ENCODE data around the gene THSD7A. TPM values are rescaled to one million over a fixed set of nuclear protein-coding genes. Genes with fewer than 3 reads are reported as not detected.

THSD7A gene
- total RNA-seq, 2 experiments from 2014 or later, result not detected

GRCh38 chr7:11604505-11604904 lies 227.5 kb downstream of the THSD7A start:
- H3K4me3 Mint-ChIP-seq, result no peak overlapping the region
- CTCF ChIA-PET, result no interaction called here
- no peaks in the 10 kb centered on the region for H3K36me3 Mint-ChIP-seq
- no peak overlapping the region for H3K27ac Mint-ChIP-seq
- no peaks in the 10 kb centered on the region for H3K4me1 Mint-ChIP-seq (ENCODE audit: low read depth)
- H3K9me3 Mint-ChIP-seq, result peaks cover 4% of the 10 kb centered on the region
- POLR2A ChIA-PET, result no interaction called here
- intact Hi-C loops (cut with micrococcal nuclease), result no loop called here
- no peaks in the 10 kb centered on the region for H3K27me3 Mint-ChIP-seq
- DNase-seq, result no peak

- DNase-seq, result no peak
- Mint-ChIP-seq H3K36me3 (no peaks in the 10 kb centered on the region), H3K9me3 (peaks cover 4% of the 10 kb centered on the region), H3K27ac (no peak overlapping the region), H3K4me1 (ENCODE audit: low read depth) (no peaks in the 10 kb centered on the region), H3K4me3 (no peak overlapping the region), H3K27me3 (no peaks in the 10 kb centered on the region)
- ChIA-PET CTCF (no interaction called here), POLR2A (no interaction called here)
- intact Hi-C loops (cut with micrococcal nuclease), result no loop called here
Measured at GRCh38 chr7:11601761-11602160, 230.2 kb downstream of the THSD7A start.

GRCh38 chr7:11593322-11593721 lies 238.7 kb downstream of the THSD7A start:
- Mint-ChIP-seq H3K36me3 (no peaks in the 10 kb centered on the region), H3K27me3 (no peaks in the 10 kb centered on the region), H3K4me3 (no peak overlapping the region), H3K27ac (no peak overlapping the region), H3K4me1 (ENCODE audit: low read depth) (no peaks in the 10 kb centered on the region), H3K9me3 (peaks cover 2% of the 10 kb centered on the region)
- intact Hi-C loops (cut with micrococcal nuclease), result no loop called here
- no peak for DNase-seq
- POLR2A ChIA-PET, result no interaction called here
- CTCF ChIA-PET, result no interaction called here

- Mint-ChIP-seq H3K27me3 (no peaks in the 10 kb centered on the region), H3K27ac (no peak overlapping the region), H3K9me3 (peaks cover 2% of the 10 kb centered on the region), H3K4me3 (no peak overlapping the region), H3K4me1 (ENCODE audit: low read depth) (no peaks in the 10 kb centered on the region), H3K36me3 (no peaks in the 10 kb centered on the region)
- intact Hi-C loops (cut with micrococcal nuclease), result no loop called here
- DNase-seq, result no peak
- CTCF ChIA-PET, result no interaction called here
- POLR2A ChIA-PET, result no interaction called here
Measured at GRCh38 chr7:11592699-11593098, 239.3 kb downstream of the THSD7A start.

GRCh38 chr7:11591943-11592342 lies 240.1 kb downstream of the THSD7A start:
- ChIA-PET CTCF (no interaction called here), POLR2A (no interaction called here)
- no peak overlapping the region for H3K27ac Mint-ChIP-seq
- intact Hi-C loops (cut with micrococcal nuclease), result no loop called here
- no peaks in the 10 kb centered on the region for H3K36me3 Mint-ChIP-seq
- H3K4me1 Mint-ChIP-seq (ENCODE audit: low read depth), result no peaks in the 10 kb centered on the region
- H3K27me3 Mint-ChIP-seq, result no peaks in the 10 kb centered on the region
- DNase-seq, result no peak
- H3K9me3 Mint-ChIP-seq, result peaks cover 2% of the 10 kb centered on the region
- H3K4me3 Mint-ChIP-seq, result no peak overlapping the region

- no peaks in the 10 kb centered on the region for H3K36me3 Mint-ChIP-seq
- H3K27me3 Mint-ChIP-seq, result no peaks in the 10 kb centered on the region
- no peak overlapping the region for H3K4me3 Mint-ChIP-seq
- H3K9me3 Mint-ChIP-seq, result peaks cover 2% of the 10 kb centered on the region
- no peaks in the 10 kb centered on the region for H3K4me1 Mint-ChIP-seq (ENCODE audit: low read depth)
- DNase-seq, result no peak
- intact Hi-C loops (cut with micrococcal nuclease), result no loop called here
- POLR2A ChIA-PET, result no interaction called here
- CTCF ChIA-PET, result interaction anchor here (0.6 kb wide), 1 partner anchor 425 kb away, joined by 3 read pairs; no protein-coding TSS in a partner anchor
- no peak overlapping the region for H3K27ac Mint-ChIP-seq
Measured at GRCh38 chr7:11591055-11591633, 240.9 kb downstream of the THSD7A start.

GRCh38 chr7:11589251-11589650 lies 242.7 kb downstream of the THSD7A start:
- no peaks in the 10 kb centered on the region for H3K36me3 Mint-ChIP-seq
- no peaks in the 10 kb centered on the region for H3K4me1 Mint-ChIP-seq (ENCODE audit: low read depth)
- no peak for DNase-seq
- intact Hi-C loops (cut with micrococcal nuclease), result no loop called here
- H3K9me3 Mint-ChIP-seq, result no peaks in the 10 kb centered on the region
- ChIA-PET CTCF (no interaction called here), POLR2A (no interaction called here)
- no peaks in the 10 kb centered on the region for H3K27me3 Mint-ChIP-seq
- H3K4me3 Mint-ChIP-seq, result no peak overlapping the region
- H3K27ac Mint-ChIP-seq, result no peak overlapping the region

GRCh38 chr7:11587814-11588213 lies 244.2 kb downstream of the THSD7A start:
- H3K27me3 Mint-ChIP-seq, result no peaks in the 10 kb centered on the region
- H3K36me3 Mint-ChIP-seq, result no peaks in the 10 kb centered on the region
- ChIA-PET CTCF (no interaction called here), POLR2A (no interaction called here)
- H3K4me1 Mint-ChIP-seq (ENCODE audit: low read depth), result no peaks in the 10 kb centered on the region
- intact Hi-C loops (cut with micrococcal nuclease), result no loop called here
- no peak for DNase-seq
- no peaks in the 10 kb centered on the region for H3K9me3 Mint-ChIP-seq
- no peak overlapping the region for H3K4me3 Mint-ChIP-seq
- no peak overlapping the region for H3K27ac Mint-ChIP-seq

- POLR2A ChIA-PET, result no interaction called here
- H3K4me1 Mint-ChIP-seq (ENCODE audit: low read depth), result no peaks in the 10 kb centered on the region
Measured at GRCh38 chr7:11587048-11587447, 244.9 kb downstream of the THSD7A start.

GRCh38 chr7:11584406-11585031 lies 247.5 kb downstream of the THSD7A start:
- no peak for DNase-seq
- H3K27me3 Mint-ChIP-seq, result no peaks in the 10 kb centered on the region
- no peak overlapping the region for H3K4me3 Mint-ChIP-seq
- no peaks in the 10 kb centered on the region for H3K4me1 Mint-ChIP-seq (ENCODE audit: low read depth)
- no peak overlapping the region for H3K27ac Mint-ChIP-seq
- H3K9me3 Mint-ChIP-seq, result no peaks in the 10 kb centered on the region
- H3K36me3 Mint-ChIP-seq, result no peaks in the 10 kb centered on the region
- ChIA-PET CTCF (no interaction called here), POLR2A (no interaction called here)
- intact Hi-C loops (cut with micrococcal nuclease), result no loop called here

More at GRCh38 chr7:11587048-11587447, 244.9 kb downstream of the THSD7A start:
- Mint-ChIP-seq H3K36me3 (no peaks in the 10 kb centered on the region), H3K9me3 (no peaks in the 10 kb centered on the region), H3K27ac (no peak overlapping the region), H3K4me3 (no peak overlapping the region), H3K27me3 (no peaks in the 10 kb centered on the region)
- intact Hi-C loops (cut with micrococcal nuclease), result no loop called here
- no peak for DNase-seq
- CTCF ChIA-PET, result no interaction called here

- CTCF ChIA-PET, result no interaction called here
- no peak for DNase-seq
- Mint-ChIP-seq H3K4me3 (no peak overlapping the region), H3K27ac (no peak overlapping the region), H3K4me1 (ENCODE audit: low read depth) (no peaks in the 10 kb centered on the region), H3K36me3 (no peaks in the 10 kb centered on the region), H3K27me3 (no peaks in the 10 kb centered on the region), H3K9me3 (no peaks in the 10 kb centered on the region)
- intact Hi-C loops (cut with micrococcal nuclease), result no loop called here
- POLR2A ChIA-PET, result no interaction called here
Measured at GRCh38 chr7:11579141-11579540, 252.9 kb downstream of the THSD7A start.

GRCh38 chr7:11576310-11576709 lies 255.7 kb downstream of the THSD7A start:
- H3K27ac Mint-ChIP-seq, result no peak overlapping the region
- ChIA-PET POLR2A (no interaction called here), CTCF (no interaction called here)
- no peaks in the 10 kb centered on the region for H3K9me3 Mint-ChIP-seq
- no peak overlapping the region for H3K4me3 Mint-ChIP-seq
- no peaks in the 10 kb centered on the region for H3K36me3 Mint-ChIP-seq
- no peaks in the 10 kb centered on the region for H3K4me1 Mint-ChIP-seq (ENCODE audit: low read depth)
- intact Hi-C loops (cut with micrococcal nuclease), result no loop called here
- no peaks in the 10 kb centered on the region for H3K27me3 Mint-ChIP-seq
- DNase-seq, result no peak

GRCh38 chr7:11573128-11573750 lies 258.8 kb downstream of the THSD7A start:
- no peaks in the 10 kb centered on the region for H3K9me3 Mint-ChIP-seq
- no peak for DNase-seq
- ChIA-PET POLR2A (no interaction called here), CTCF (no interaction called here)
- no peak overlapping the region for H3K27ac Mint-ChIP-seq
- H3K4me3 Mint-ChIP-seq, result no peak overlapping the region
- H3K27me3 Mint-ChIP-seq, result no peaks in the 10 kb centered on the region
- no peaks in the 10 kb centered on the region for H3K36me3 Mint-ChIP-seq
- intact Hi-C loops (cut with micrococcal nuclease), result no loop called here
- H3K4me1 Mint-ChIP-seq (ENCODE audit: low read depth), result no peaks in the 10 kb centered on the region
